MCF 10A (cell line): ENCODE results near the gene TEAD2. TPM values are rescaled to one million over a fixed set of nuclear protein-coding genes. Genes with fewer than 3 reads are reported as not detected.
A peak's percentile ranks its signal among the peaks of the same experiment; 100 is the strongest.
"Not testable (repeated sequence)": the region's sequence is repeated elsewhere in the genome, so short reads cannot be mapped to it uniquely, and the experiment has no call there.

ENCODE experiments used
- BruUV-seq: library from RNA; stranded (reverse); fragments of 400-500 nt; replicated peaks from 2 replicates; lab custom pipeline; 2021; lab: Mats Ljungman, UMichigan
- CTCF ChIA-PET: fragments of 300-600 bp; sonication (Branson Sonifier 250); formaldehyde crosslinking; extraction: SDS; loops from one replicate; lab custom pipeline; 2021; ENCODE audit warnings: antibody characterized with exemption, inconsistent platforms; lab: Yijun Ruan, JAX
- POLR2A ChIA-PET: fragments of 300-600, 350-650 bp; sonication (Branson Sonifier 250); formaldehyde crosslinking; extraction: SDS; loops from one replicate; lab custom pipeline; 2020; ENCODE audit warnings: antibody characterized with exemption, inconsistent platforms; lab: Yijun Ruan, JAX
- DNase-seq: peaks from one replicate; pipeline ENCODE4 v3.0.0-alpha.2; 2018; ENCODE audit not compliant: unreplicated experiment
- H3K27ac Mint-ChIP-seq: one replicate; pipeline ENCODE4 v1.8.0; 2022; ENCODE audit warnings: mild to moderate bottlenecking, low read depth, mixed read lengths; ENCODE audit not compliant: unreplicated experiment
- H3K27me3 Mint-ChIP-seq: one replicate; pipeline ENCODE4 v1.8.0; 2022; ENCODE audit warnings: mixed read lengths; ENCODE audit not compliant: insufficient read depth, unreplicated experiment
- H3K36me3 Mint-ChIP-seq: one replicate; pipeline ENCODE4 v1.8.0; 2022; ENCODE audit warnings: mild to moderate bottlenecking, moderate library complexity, mixed read lengths; ENCODE audit not compliant: insufficient read depth, unreplicated experiment
- H3K4me1 Mint-ChIP-seq: one replicate; pipeline ENCODE4 v1.8.0; 2022; ENCODE audit warnings: mixed read lengths; ENCODE audit not compliant: insufficient read depth, unreplicated experiment
- H3K4me3 Mint-ChIP-seq: one replicate; pipeline ENCODE4 v1.8.0; 2022; ENCODE audit warnings: mild to moderate bottlenecking, moderate library complexity, mixed read lengths; ENCODE audit not compliant: unreplicated experiment
- H3K9me3 Mint-ChIP-seq: one replicate; pipeline ENCODE4 v1.8.0; 2022; ENCODE audit warnings: mixed read lengths; ENCODE audit not compliant: unreplicated experiment
- intact Hi-C: fragments of 100-400 bp; cut with micrococcal nuclease; formaldehyde crosslinking; loops from 2 replicates; pipeline ENCODE4 v1.14.1; 2022
- total RNA-seq: library from RNA; stranded (reverse); gene quantifications from 2 replicates; pipeline ENCODE4 v1.2.3, GENCODE V29; 2022
- TF ChIP-seq, protein P1 (sequence below): fragments of 200-600 bp; IDR thresholded peaks from one replicate; pipeline ENCODE4 v1.8.0; 2022; ENCODE audit warnings: antibody characterized with exemption, mild to moderate bottlenecking; ENCODE audit not compliant: unreplicated experiment

The TEAD2 gene
- total RNA-seq, 1 experiment from 2014 or later = 3.5 TPM

DNA sequence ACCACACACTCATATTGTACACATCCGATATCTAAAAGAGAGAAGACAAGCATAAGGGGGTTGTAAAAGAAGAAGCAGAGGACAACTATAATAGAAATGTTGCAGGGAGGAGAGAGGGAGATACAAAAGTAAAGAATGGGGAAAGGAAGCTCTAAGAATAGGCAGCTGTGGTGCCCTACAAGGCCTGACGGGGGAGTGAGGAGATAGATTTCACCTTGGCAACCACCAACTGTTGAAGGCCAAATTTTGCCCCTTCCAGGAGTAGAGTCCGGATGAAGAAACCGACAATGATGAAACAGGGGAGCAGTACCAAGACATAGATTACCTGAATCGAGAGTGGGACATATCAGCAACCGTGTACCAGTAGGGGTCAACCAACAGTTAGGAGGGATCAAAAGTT, 53.1 kb downstream of the TEAD2 start:
- Mint-ChIP-seq H3K36me3 (no peaks in the 10 kb centered on the region), H3K9me3 (no peaks in the 10 kb centered on the region), H3K27me3 (no peaks in the 10 kb centered on the region), H3K4me3 (no peak overlapping the region), H3K27ac (no peak overlapping the region), H3K4me1 (no peaks in the 10 kb centered on the region)
- intact Hi-C loops = no loop called here
- ChIA-PET POLR2A (no interaction called here), CTCF (interaction anchor here (0.5 kb wide), 1 partner anchor 40 kb away, joined by 3 read pairs; no protein-coding TSS in a partner anchor)
- no peak for DNase-seq
- BruUV-seq = no TSS peak
- TF ChIP-seq, protein P1, sequence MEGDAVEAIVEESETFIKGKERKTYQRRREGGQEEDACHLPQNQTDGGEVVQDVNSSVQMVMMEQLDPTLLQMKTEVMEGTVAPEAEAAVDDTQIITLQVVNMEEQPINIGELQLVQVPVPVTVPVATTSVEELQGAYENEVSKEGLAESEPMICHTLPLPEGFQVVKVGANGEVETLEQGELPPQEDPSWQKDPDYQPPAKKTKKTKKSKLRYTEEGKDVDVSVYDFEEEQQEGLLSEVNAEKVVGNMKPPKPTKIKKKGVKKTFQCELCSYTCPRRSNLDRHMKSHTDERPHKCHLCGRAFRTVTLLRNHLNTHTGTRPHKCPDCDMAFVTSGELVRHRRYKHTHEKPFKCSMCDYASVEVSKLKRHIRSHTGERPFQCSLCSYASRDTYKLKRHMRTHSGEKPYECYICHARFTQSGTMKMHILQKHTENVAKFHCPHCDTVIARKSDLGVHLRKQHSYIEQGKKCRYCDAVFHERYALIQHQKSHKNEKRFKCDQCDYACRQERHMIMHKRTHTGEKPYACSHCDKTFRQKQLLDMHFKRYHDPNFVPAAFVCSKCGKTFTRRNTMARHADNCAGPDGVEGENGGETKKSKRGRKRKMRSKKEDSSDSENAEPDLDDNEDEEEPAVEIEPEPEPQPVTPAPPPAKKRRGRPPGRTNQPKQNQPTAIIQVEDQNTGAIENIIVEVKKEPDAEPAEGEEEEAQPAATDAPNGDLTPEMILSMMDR = no peak

DNA sequence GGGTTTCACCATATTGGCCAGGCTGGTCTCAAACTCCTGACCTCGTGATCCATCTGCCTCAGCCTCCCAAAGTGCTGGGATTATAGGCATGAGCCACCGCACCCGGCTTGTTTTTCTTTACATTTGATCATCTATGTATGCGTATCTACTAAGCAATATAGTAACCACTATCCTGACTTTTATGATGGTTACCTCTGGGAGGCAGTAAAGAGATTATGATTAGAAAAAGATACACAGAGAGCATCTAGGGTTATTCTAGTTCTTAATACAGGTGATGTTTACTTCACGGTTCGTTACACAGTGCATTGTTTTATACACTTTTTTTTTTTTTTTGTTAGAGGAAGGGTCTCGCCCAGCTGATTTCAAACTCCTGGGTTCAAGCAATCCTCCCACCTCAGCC, 55.5 kb downstream of the TEAD2 start:
- BruUV-seq, POLR2A ChIA-PET: not testable (repeated sequence)

DNA sequence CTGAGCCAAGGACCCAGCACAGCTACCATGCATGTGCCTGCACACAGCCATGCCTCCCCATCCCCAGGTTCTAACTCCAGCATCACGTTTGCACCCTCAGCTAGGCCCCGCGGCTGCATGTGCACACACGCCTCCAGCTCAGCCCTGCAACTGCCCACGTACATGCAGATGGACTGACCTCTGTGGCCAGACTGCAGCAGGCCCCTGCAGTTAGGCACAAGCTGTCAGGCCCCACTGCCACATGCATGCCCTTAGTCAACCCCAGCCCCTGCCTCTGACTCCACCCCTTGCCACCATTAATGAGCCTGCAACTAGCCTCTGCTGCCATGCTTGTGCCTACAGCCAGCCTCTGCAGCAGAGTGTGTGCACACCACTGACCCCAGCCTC, 60.4 kb downstream of the TEAD2 start:
- Mint-ChIP-seq H3K4me3 (no peak overlapping the region), H3K27me3 (peaks cover 26% of the 10 kb centered on the region), H3K9me3 (no peaks in the 10 kb centered on the region), H3K36me3 (no peaks in the 10 kb centered on the region), H3K4me1 (no peaks in the 10 kb centered on the region), H3K27ac (no peak overlapping the region)
- POLR2A ChIA-PET = no interaction called here
- DNase-seq = no peak
- TF ChIP-seq, protein P1 = no peak
- intact Hi-C loops = loop anchor here (1.0 kb wide), 2 partner anchors 36 to 76 kb away; no protein-coding TSS in a partner anchor
- no TSS peak for BruUV-seq
- CTCF ChIA-PET = interaction anchor here (0.7 to 2.9 kb wide), 23 partner anchors 10 to 606 kb away, joined by 3 to 17 read pairs (median 5); partner anchors contain the start of genes HRC and SLC6A16

More for the DNA sequence above, 55.5 kb downstream of the TEAD2 start:
- CTCF ChIA-PET = interaction anchor here (0.7 to 1.1 kb wide), 3 partner anchors 9 to 41 kb away, joined by 3 read pairs; no protein-coding TSS in a partner anchor
- H3K4me3 Mint-ChIP-seq, H3K4me1 Mint-ChIP-seq, intact Hi-C loops, H3K27ac Mint-ChIP-seq, H3K36me3 Mint-ChIP-seq, H3K9me3 Mint-ChIP-seq, DNase-seq: not testable (repeated sequence)
- peaks cover 12% of the 10 kb centered on the region for H3K27me3 Mint-ChIP-seq

DNA sequence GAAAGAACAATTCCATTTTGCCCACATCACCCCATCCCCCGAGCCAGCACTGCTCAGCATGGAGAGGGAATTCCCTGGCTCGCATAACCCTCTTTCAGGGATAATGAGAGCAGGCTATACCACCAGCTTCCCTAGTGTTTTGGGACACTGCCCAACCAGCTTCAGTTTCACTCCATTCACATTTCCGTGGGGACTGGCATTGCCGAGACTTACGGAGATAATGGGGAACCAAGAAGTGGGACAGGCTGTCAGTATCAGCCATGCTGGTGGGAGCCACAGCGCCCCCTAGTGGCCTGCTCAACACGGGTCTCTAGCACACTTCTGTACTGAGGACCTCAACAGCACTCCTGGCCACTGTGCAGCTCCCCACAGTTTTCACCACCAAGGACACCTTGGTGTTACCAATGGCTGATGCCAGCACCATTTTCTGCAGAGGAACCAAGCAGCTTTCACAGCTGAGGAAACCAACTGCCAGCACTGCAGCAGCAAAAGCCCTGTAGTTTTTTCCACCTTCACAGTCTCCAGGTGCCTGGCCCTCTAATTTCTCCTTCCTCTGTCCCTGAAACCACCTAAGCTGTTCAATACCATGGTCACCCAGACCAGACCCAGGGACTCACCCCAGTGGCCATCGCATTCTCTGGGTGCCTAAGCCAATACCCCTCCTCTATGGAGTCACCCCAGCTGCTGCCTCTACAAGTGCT, 60.9 kb downstream of the TEAD2 start:
- TF ChIP-seq, protein P1 = peak; percentile 87
- ChIA-PET POLR2A (interaction anchor here (0.9 kb wide), 1 partner anchor 26 kb away, joined by 4 read pairs; no protein-coding TSS in a partner anchor), CTCF (interaction anchor here (0.6 to 2.9 kb wide), 27 partner anchors 11 to 607 kb away, joined by 3 to 17 read pairs (median 5); partner anchors contain the start of gene SLC6A16)
- H3K4me1 Mint-ChIP-seq = no peaks in the 10 kb centered on the region
- H3K4me3 Mint-ChIP-seq = no peak overlapping the region
- H3K9me3 Mint-ChIP-seq = no peaks in the 10 kb centered on the region
- intact Hi-C loops = loop anchor here (1.0 kb wide), 2 partner anchors 35 to 75 kb away; no protein-coding TSS in a partner anchor
- DNase-seq = peak; percentile 80
- H3K27me3 Mint-ChIP-seq = peaks cover 26% of the 10 kb centered on the region
- BruUV-seq = no TSS peak
- no peak overlapping the region for H3K27ac Mint-ChIP-seq
- no peaks in the 10 kb centered on the region for H3K36me3 Mint-ChIP-seq

DNA sequence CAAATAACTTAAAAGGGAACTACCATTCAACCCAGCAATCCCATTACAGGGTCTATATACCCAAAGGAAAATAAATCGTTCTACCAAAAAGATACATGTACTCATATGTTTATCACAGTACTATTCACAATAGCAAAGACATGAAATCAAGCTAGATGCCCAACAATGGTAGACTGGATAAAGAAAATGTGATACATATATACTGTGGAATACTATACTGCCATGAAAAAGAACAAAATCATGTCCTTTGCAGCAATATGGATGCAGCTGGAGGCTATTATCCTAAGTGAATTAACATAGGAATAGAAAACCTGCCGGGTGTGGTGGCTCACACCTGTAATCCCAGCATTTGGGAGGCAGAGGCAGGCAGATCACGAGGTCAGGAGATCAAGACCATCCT, 63.6 kb downstream of the TEAD2 start:
- peaks cover 26% of the 10 kb centered on the region for H3K27me3 Mint-ChIP-seq
- CTCF ChIA-PET = interaction anchor here (1.3 to 1.6 kb wide), 2 partner anchors 10 to 72 kb away, joined by 4 to 5 read pairs; no protein-coding TSS in a partner anchor
- POLR2A ChIA-PET = not testable (repeated sequence)

More for the DNA sequence above, 63.6 kb downstream of the TEAD2 start:
- DNase-seq, H3K36me3 Mint-ChIP-seq, H3K27ac Mint-ChIP-seq, H3K9me3 Mint-ChIP-seq, H3K4me3 Mint-ChIP-seq, H3K4me1 Mint-ChIP-seq, intact Hi-C loops, BruUV-seq: not testable (repeated sequence)
